ENCODE measurements around the gene BOC.

- TF ChIP-seq, protein P1, sequence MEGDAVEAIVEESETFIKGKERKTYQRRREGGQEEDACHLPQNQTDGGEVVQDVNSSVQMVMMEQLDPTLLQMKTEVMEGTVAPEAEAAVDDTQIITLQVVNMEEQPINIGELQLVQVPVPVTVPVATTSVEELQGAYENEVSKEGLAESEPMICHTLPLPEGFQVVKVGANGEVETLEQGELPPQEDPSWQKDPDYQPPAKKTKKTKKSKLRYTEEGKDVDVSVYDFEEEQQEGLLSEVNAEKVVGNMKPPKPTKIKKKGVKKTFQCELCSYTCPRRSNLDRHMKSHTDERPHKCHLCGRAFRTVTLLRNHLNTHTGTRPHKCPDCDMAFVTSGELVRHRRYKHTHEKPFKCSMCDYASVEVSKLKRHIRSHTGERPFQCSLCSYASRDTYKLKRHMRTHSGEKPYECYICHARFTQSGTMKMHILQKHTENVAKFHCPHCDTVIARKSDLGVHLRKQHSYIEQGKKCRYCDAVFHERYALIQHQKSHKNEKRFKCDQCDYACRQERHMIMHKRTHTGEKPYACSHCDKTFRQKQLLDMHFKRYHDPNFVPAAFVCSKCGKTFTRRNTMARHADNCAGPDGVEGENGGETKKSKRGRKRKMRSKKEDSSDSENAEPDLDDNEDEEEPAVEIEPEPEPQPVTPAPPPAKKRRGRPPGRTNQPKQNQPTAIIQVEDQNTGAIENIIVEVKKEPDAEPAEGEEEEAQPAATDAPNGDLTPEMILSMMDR (conservative IDR thresholded peaks at IDR 0.05): no peak
- no peak for TF ChIP-seq ZFX (IDR thresholded peaks at IDR 0.05)
Observed at GRCh38 chr3:113273604-113274378, 62.4 kb downstream of the BOC start.
